PFSK-1 (cell line): ENCODE results near the gene ZNF90.

Source experiments
- FOXP2 ChIP-seq: optimal IDR thresholded peaks from 2 replicates; pipeline ENCODE3; 2011; ENCODE audit warnings: borderline replicate concordance, control low read depth, inconsistent platforms; ENCODE audit not compliant: insufficient read depth; ENCODE audit errors: extremely low read length, extremely low read depth
- POLR2AphosphoS5 ChIP-seq: IDR thresholded peaks from 2 replicates; pipeline ENCODE4 v1.6.1; 2012; ENCODE audit warnings: low read depth, mild to moderate bottlenecking, control low read depth, low read length, moderate library complexity
- SIN3A ChIP-seq: IDR thresholded peaks from 2 replicates; pipeline ENCODE4 v1.6.1; 2012; ENCODE audit warnings: mild to moderate bottlenecking, low read length, moderate library complexity, borderline replicate concordance; ENCODE audit not compliant: insufficient read depth
- TAF1 ChIP-seq: IDR thresholded peaks from 2 replicates; pipeline ENCODE4 v1.6.1; 2012; ENCODE audit warnings: low read length, control low read depth, borderline replicate concordance; ENCODE audit not compliant: insufficient read depth
- TF ChIP-seq, protein P1 (sequence below), 2 experiments: IDR thresholded peaks; 2 replicates each; pipeline versions ENCODE4 v1.6.1 to v1.8.0; 2011 to 2012; ENCODE audit warnings: low read depth in 2 of 2, low read length in 2 of 2, control low read depth in 1 of 2, inconsistent platforms in 1 of 2, mild to moderate bottlenecking in 1 of 2, moderate library complexity in 1 of 2; ENCODE audit not compliant: insufficient read depth in 1 of 2

ZNF90 gene

GRCh38 chr19:20039203-20039723, 38.5 kb upstream of the ZNF90 start, which contains the start of gene ZNF682:
Gene ZNF682, minus strand, starts transcription at chr19:20039505. Its CDS starts 160 bp downstream, at chr19:20039345.
- TF ChIP-seq FOXP2 (peak; percentile 61), TAF1 (peak; percentile 67; the same call in 1 of the 2 replicates), POLR2AphosphoS5 (peak; percentile 87), SIN3A (no peak)
- TF ChIP-seq, protein P1, sequence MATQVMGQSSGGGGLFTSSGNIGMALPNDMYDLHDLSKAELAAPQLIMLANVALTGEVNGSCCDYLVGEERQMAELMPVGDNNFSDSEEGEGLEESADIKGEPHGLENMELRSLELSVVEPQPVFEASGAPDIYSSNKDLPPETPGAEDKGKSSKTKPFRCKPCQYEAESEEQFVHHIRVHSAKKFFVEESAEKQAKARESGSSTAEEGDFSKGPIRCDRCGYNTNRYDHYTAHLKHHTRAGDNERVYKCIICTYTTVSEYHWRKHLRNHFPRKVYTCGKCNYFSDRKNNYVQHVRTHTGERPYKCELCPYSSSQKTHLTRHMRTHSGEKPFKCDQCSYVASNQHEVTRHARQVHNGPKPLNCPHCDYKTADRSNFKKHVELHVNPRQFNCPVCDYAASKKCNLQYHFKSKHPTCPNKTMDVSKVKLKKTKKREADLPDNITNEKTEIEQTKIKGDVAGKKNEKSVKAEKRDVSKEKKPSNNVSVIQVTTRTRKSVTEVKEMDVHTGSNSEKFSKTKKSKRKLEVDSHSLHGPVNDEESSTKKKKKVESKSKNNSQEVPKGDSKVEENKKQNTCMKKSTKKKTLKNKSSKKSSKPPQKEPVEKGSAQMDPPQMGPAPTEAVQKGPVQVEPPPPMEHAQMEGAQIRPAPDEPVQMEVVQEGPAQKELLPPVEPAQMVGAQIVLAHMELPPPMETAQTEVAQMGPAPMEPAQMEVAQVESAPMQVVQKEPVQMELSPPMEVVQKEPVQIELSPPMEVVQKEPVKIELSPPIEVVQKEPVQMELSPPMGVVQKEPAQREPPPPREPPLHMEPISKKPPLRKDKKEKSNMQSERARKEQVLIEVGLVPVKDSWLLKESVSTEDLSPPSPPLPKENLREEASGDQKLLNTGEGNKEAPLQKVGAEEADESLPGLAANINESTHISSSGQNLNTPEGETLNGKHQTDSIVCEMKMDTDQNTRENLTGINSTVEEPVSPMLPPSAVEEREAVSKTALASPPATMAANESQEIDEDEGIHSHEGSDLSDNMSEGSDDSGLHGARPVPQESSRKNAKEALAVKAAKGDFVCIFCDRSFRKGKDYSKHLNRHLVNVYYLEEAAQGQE (IDR thresholded peaks at IDR 0.05; ENCODE audit: insufficient read depth in 1 of 2, low read depth in 2 of 2, low read length in 2 of 2): no peak

DNA sequence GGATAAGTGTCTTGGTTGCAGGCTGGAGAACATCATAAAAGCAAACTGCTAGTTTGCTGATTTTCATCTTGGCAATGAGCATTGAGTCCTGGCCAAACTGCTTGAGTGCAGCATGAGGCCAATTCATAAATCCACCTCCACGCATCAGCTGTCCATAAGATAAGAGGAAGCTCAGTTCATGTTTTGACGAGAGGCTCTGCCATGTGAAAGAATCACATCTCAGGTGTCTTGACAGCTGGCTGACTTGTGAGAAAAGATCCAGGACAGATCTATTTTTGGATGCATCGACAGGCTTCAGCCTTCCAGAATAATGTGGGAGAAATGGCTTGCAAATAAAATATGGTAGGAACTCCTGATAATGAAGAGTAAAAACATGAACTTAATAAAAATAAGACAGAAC, 33.1 kb upstream of the ZNF90 start:
- TF ChIP-seq FOXP2 (no peak), POLR2AphosphoS5 (no peak), SIN3A (no peak), TAF1 (no peak)
- TF ChIP-seq, protein P1 (IDR thresholded peaks at IDR 0.05; ENCODE audit: insufficient read depth in 1 of 2, low read depth in 2 of 2, low read length in 2 of 2): no peak

DNA sequence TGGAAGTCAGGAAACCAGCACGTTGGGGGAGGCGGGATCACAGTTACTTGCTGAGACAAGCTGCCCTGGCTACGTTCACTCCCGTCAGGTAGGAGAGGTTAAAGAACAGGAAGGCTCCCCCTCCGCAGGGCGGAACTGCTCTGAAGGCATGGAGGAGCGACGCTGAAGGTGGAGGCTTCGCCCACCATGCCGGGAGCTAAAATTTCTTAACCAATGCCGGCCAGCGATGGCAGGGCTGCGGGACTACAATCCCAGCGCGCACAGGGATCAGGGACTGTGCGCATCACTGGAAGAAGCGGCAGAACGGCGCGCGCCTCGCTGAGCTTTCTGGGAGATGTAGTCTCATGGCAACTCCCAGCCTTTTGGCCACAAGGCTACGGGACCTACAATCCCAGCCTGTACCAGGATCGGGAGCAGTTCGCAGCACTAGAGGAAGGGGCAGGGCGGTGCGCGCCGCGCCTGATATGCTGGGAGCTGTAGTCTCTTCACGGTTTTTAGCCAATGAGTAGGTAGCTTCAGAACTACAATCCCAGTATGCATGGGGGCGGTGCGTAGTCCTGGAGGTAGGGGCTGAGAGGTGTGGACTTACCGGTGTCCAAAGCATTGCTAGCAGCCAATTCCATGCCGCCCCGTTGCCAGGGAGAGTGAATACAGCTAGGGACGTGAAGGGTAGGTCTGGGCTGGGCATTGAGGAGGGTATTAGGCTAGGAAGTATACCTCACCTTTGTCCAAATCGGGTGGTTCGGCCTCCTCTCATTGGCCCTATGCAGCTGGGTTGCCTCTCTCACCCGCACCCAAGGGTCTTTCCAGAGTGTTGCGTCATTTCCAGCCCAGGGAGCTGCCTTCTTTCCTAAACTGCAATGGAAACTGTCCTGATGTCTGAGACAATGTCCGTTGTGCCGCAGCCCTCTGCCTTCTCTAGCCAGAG, 25.7 kb upstream of the ZNF90 start:
- TF ChIP-seq, protein P1 (IDR thresholded peaks at IDR 0.05; ENCODE audit: insufficient read depth in 1 of 2, low read depth in 2 of 2, low read length in 2 of 2): no peak
- TF ChIP-seq FOXP2: no peak
- no peak for TF ChIP-seq SIN3A
- TF ChIP-seq POLR2AphosphoS5: peak; percentile 37; the same call in 1 of the 2 replicates
- TF ChIP-seq TAF1: 0 out of 2 replicates have a peak, but pooled peaks have one; percentile 25

DNA sequence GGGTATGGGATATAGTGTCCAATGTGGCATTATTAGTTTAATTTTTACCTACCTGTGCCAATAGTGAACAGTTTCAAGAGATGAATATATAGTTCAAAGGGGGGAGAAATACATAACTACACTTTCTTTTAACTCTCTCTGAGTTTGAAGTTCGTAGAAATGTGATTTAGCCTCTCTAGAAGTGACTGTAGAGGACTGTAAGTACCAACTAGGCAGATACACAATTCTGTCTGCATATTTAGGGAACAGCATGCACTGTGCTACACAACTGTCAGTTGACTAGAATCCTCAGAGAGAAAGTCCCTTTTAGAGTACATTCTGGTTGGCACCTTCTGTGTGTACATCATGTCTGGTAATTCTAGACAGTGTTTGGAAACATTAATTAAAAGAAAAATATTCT, 17.5 kb upstream of the ZNF90 start:
- TF ChIP-seq POLR2AphosphoS5 (no peak), SIN3A (no peak), TAF1 (no peak), FOXP2 (no peak)
- TF ChIP-seq, protein P1 (IDR thresholded peaks at IDR 0.05; ENCODE audit: insufficient read depth in 1 of 2, low read depth in 2 of 2, low read length in 2 of 2): no peak
